HepG2 (cell line): ENCODE data around the gene GAB3. TPM values are rescaled to one million over a fixed set of nuclear protein-coding genes. Genes with fewer than 3 reads are reported as not detected.

Experiments used
- ATAC-seq: fragments of 200-7000 bp; cut with Tn5 transposase; 3 replicates; pipeline ENCODE4 v1.9.1; 2020; ENCODE audit warnings: mild to moderate bottlenecking, moderate library complexity
- BruUV-seq: library from RNA; stranded (reverse); fragments of 400-500 nt; replicated peaks from 2 replicates; lab custom pipeline; 2021; lab: Mats Ljungman, UMichigan
- CTCF ChIA-PET: fragments of 300-600 bp; formaldehyde crosslinking; extraction: SDS; loops from one replicate; lab custom pipeline; 2021; ENCODE audit warnings: low total read pairs, inconsistent platforms, low intra/inter-chr PET ratio; lab: Yijun Ruan, JAX
- POLR2A ChIA-PET: fragments of 350-600 bp; sonication (Branson Sonifier 250); formaldehyde crosslinking; loops from one replicate; lab custom pipeline; 2020; ENCODE audit warnings: antibody characterized with exemption, inconsistent platforms; lab: Yijun Ruan, JAX
- DNase-seq: peaks from one replicate; pipeline ENCODE4 v3.0.0-alpha.2; 2015; ENCODE audit warnings: low spot score
- FAIRE-seq: peaks from 3 replicates; lab custom pipeline; 2011; peaks lifted over from hg19 to GRCh38; lab: Jason Lieb, UNC
- H2AFZ ChIP-seq: one replicate; pipeline ENCODE4 v1.6.1; 2011; ENCODE audit warnings: low read length, inconsistent platforms
- H3K27ac ChIP-seq: fragments of 300-600 bp; 3 replicates; pipeline ENCODE4 v1.8.0; 2011; ENCODE audit warnings: mixed run types, mild to moderate bottlenecking, mixed read lengths, low read length, inconsistent platforms; ENCODE audit not compliant: insufficient read depth; ENCODE audit errors: extremely low read length
- H3K27me3 ChIP-seq, 2 experiments: fragments of 200-600 bp in 1 of 2; 2 replicates in 1 of 2; 3 replicates in 1 of 2; pipeline versions ENCODE4 v1.6.0 to v1.8.0; 2011; ENCODE audit warnings: low read length in 2 of 2, mild to moderate bottlenecking in 2 of 2, moderate library complexity in 2 of 2, inconsistent platforms in 1 of 2; ENCODE audit not compliant: insufficient read depth in 2 of 2, control insufficient read depth in 1 of 2
- H3K36me3 ChIP-seq, 2 experiments: fragments of 200-600 bp in 1 of 2; replicated peaks in 1 of 2; 2 replicates in 1 of 2; 3 replicates in 1 of 2; pipeline versions ENCODE4 v1.5.1 to v1.8.0; 2011; ENCODE audit warnings: low read length in 2 of 2, inconsistent platforms in 1 of 2; ENCODE audit not compliant: insufficient read depth in 2 of 2, control insufficient read depth in 1 of 2
- H3K4me1 ChIP-seq: 2 replicates; pipeline ENCODE4 v1.5.1; 2012; ENCODE audit warnings: low read length, inconsistent platforms; ENCODE audit not compliant: insufficient read depth
- H3K4me2 ChIP-seq: 2 replicates; pipeline ENCODE4 v1.6.0; 2011; ENCODE audit warnings: low read depth, low read length, inconsistent platforms
- H3K4me3 ChIP-seq, 3 experiments: fragments of 200-600 bp in 1 of 3; sonication (generic), shearing (Covaris generic) in 1 of 3; replicated peaks in 1 of 3; 2 replicates each; pipeline ENCODE4 v1.5.1; 2011 to 2016; ENCODE audit warnings: low read length in 3 of 3, inconsistent platforms in 2 of 3, low read depth in 2 of 3, mild to moderate bottlenecking in 2 of 3, control low read depth in 1 of 3, mixed read lengths in 1 of 3; ENCODE audit not compliant: insufficient read depth in 1 of 3
- H3K79me2 ChIP-seq: one replicate; pipeline ENCODE4 v1.6.1; 2011; ENCODE audit warnings: low read length, inconsistent platforms; ENCODE audit not compliant: insufficient read depth
- H3K9ac ChIP-seq: 2 replicates; pipeline ENCODE4 v1.6.0; 2011; ENCODE audit warnings: mild to moderate bottlenecking, low read depth, low read length, inconsistent platforms; ENCODE audit not compliant: insufficient read depth
- H3K9me3 ChIP-seq: 2 replicates; pipeline ENCODE4 v1.5.1; 2012; ENCODE audit warnings: mild to moderate bottlenecking, low read length
- H4K20me1 ChIP-seq: 2 replicates; pipeline ENCODE4 v1.6.0; 2011; ENCODE audit warnings: inconsistent platforms, mild to moderate bottlenecking, low read length, moderate library complexity; ENCODE audit not compliant: insufficient read depth
- CSRNP2 ChIP-seq: sonication (generic); formaldehyde crosslinking; conservative IDR thresholded peaks from 2 replicates; pipeline ENCODE4 v1.8.0; 2022; ENCODE audit warnings: low read depth, missing genetic modification reagents
- NPAS2 ChIP-seq: sonication (generic); formaldehyde crosslinking; IDR thresholded peaks from 2 replicates; pipeline ENCODE4 v1.8.0; 2022; ENCODE audit warnings: mild to moderate bottlenecking, missing genetic modification reagents, borderline replicate concordance
- SIN3B ChIP-seq: fragments of 150-350 bp; IDR thresholded peaks from 2 replicates; pipeline ENCODE4 v1.6.1; 2014; ENCODE audit warnings: low read length
- SRSF4 ChIP-seq: fragments of 200-400 bp; formaldehyde crosslinking; IDR thresholded peaks from one replicate; pipeline ENCODE4 v1.6.1; 2018; ENCODE audit warnings: mild to moderate bottlenecking, low read depth, low read length, moderate library complexity; ENCODE audit not compliant: poor library complexity, severe bottlenecking
- TGIF2 ChIP-seq: IDR thresholded peaks from 2 replicates; pipeline ENCODE4 v1.6.1; 2016; ENCODE audit warnings: control low read depth, missing compliant biosample characterization
- USF2 ChIP-seq, 2 experiments: sonication (generic) in 1 of 2; formaldehyde crosslinking in 1 of 2; IDR thresholded peaks; 2 replicates each; pipeline versions ENCODE4 v1.5.1 to v1.6.1; 2011 to 2020; ENCODE audit warnings: borderline replicate concordance in 1 of 2, low read depth in 1 of 2, low read length in 1 of 2, mild to moderate bottlenecking in 1 of 2, missing genetic modification reagents in 1 of 2, moderate library complexity in 1 of 2
- ZBTB3 ChIP-seq: sonication (generic); formaldehyde crosslinking; IDR thresholded peaks from 2 replicates; pipeline ENCODE4 v1.4.0; 2020; ENCODE audit warnings: low read depth, mild to moderate bottlenecking, moderate library complexity, missing genetic modification reagents, borderline replicate concordance
- ZFP36 ChIP-seq: fragments of 150-350 bp; IDR thresholded peaks from 2 replicates; pipeline ENCODE4 v1.6.1; 2018; ENCODE audit warnings: borderline replicate concordance, low read length, low read depth; ENCODE audit not compliant: partially characterized antibody
- ZNF3 ChIP-seq: IDR thresholded peaks from 2 replicates; pipeline ENCODE4 v1.7.0; 2017; ENCODE audit warnings: inconsistent platforms
- WGBS: methylation state at CpG from one replicate; pipeline ENCODE4 v1.1.6; 2017; ENCODE audit warnings: low lambda C conversion rate; 5-methylcytosine and 5-hydroxymethylcytosine counted together
- in situ Hi-C: cut with HindIII; loops from 2 replicates; pipeline ENCODE4 v1.10.0; 2017; ENCODE audit warnings: low pct_unique_long_range_greater_than_20kb; ENCODE audit not compliant: extremely low pct_ligation_motif_present
- intact Hi-C: fragments of 100-400 bp; cut with micrococcal nuclease; formaldehyde crosslinking; loops from one replicate; pipeline ENCODE4 v1.10.0; 2022; ENCODE audit not compliant: unreplicated experiment
- polyA plus RNA-seq, 8 experiments: library from polyadenylated mRNA; depleted of rRNA in 3 of 8; stranded (reverse) in 7 of 8; unstranded in 1 of 8; fragments of >200 nt; fragmentation: Illumina TruSeq in 4 of 8; extraction: Trizol in 4 of 8; gene quantifications; 2 replicates each; pipeline versions ENCODE4 v1.2.1 to v1.2.3, GENCODE V29; 2011 to 2016; ENCODE audit warnings: low read depth in 4 of 8, missing spikeins in 1 of 8, mixed read lengths in 1 of 8; ENCODE audit not compliant: insufficient read depth in 1 of 8
- total RNA-seq, 5 experiments: library from RNA; depleted of rRNA; stranded (reverse); fragments of >200 nt; fragmentation: Illumina TruSeq; extraction: Trizol; gene quantifications; 2 replicates each; pipeline ENCODE4 v1.2.3, GENCODE V29; 2016; ENCODE audit warnings: low read depth in 1 of 5
- TF ChIP-seq, protein P1 (sequence below): sonication (generic); formaldehyde crosslinking; IDR thresholded peaks from 2 replicates; pipeline ENCODE4 v1.8.0; 2022; ENCODE audit warnings: mild to moderate bottlenecking, missing genetic modification reagents, moderate library complexity

GAB3 gene
- total and polyA plus RNA-seq, 2 of the 13 experiments (the other 11 are each of a cell fraction or from before 2014, with no cell fraction given): not detected

GRCh38 chrX:154780968-154781367, 30.1 kb upstream of the GAB3 start:
- no peaks in the 10 kb centered on the region for H3K9me3 ChIP-seq
- 0 out of 2 replicates have a peak, but pooled peaks cover 1% of the 10 kb centered on the region for H4K20me1 ChIP-seq
- intact Hi-C loops: no loop called here
- H3K27ac ChIP-seq: no peak overlapping the region
- no peak overlapping the region for H3K4me3 ChIP-seq
- in situ Hi-C loops: no loop called here
- ChIA-PET CTCF (no interaction called here), POLR2A (no interaction called here)
- DNase-seq (no peak), FAIRE-seq (no peak), ATAC-seq (peak; percentile 17; the same call in 1 of the 3 replicates)
- WGBS: 98% methylated on average over 8 of the region's 9 CpGs
- TF ChIP-seq ZNF3 (CRISPR knock-in tag): no peak
- no peak for TF ChIP-seq TGIF2 (CRISPR knock-in tag)
- no peak for TF ChIP-seq NPAS2 (CRISPR knock-in tag)
- TF ChIP-seq ZBTB3 (CRISPR knock-in tag): no peak
- TF ChIP-seq SRSF4: no peak
- TF ChIP-seq, protein P1, sequence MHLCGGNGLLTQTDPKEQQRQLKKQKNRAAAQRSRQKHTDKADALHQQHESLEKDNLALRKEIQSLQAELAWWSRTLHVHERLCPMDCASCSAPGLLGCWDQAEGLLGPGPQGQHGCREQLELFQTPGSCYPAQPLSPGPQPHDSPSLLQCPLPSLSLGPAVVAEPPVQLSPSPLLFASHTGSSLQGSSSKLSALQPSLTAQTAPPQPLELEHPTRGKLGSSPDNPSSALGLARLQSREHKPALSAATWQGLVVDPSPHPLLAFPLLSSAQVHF (CRISPR knock-in tag): no peak
- no peak for TF ChIP-seq ZFP36
- TF ChIP-seq USF2 (IDR thresholded peaks at IDR 0.05; ENCODE audit: low read depth, low read length): no peak
- no peak for TF ChIP-seq USF2 (CRISPR knock-in tag; IDR thresholded peaks at IDR 0.05; ENCODE audit: borderline replicate concordance)
- TF ChIP-seq CSRNP2: no peak
- TF ChIP-seq SIN3B: no peak
- H2AFZ ChIP-seq: no peak overlapping the region
- no peak overlapping the region for H3K9ac ChIP-seq
- H3K4me1 ChIP-seq: peaks cover 8% of the 10 kb centered on the region
- peaks cover 0 to 3% of the 10 kb centered on the region in 2 experiments; a peak in 2 of 5 replicates for H3K36me3 ChIP-seq
- H3K27me3 ChIP-seq: no peaks in the 10 kb centered on the region
- no peaks in the 10 kb centered on the region for H3K79me2 ChIP-seq
- no TSS peak for BruUV-seq
- H3K4me2 ChIP-seq: no peak overlapping the region
